UCSD-AML1 (cell line): ENCODE data around the gene GAS6.

Experiments used
- DNase-seq: peaks from one replicate; lab custom pipeline; 2025; ENCODE audit not compliant: unreplicated experiment; lab: John Stamatoyannopoulos, UW

Gene GAS6

GRCh38 chr13:113777311-113778260, 86.3 kb downstream of the GAS6 start:
- no peak for DNase-seq

- DNase-seq = no peak
These were observed 87.4 kb downstream of the GAS6 start for GRCh38 chr13:113776231-113777125.

GRCh38 chr13:113775451-113776145, 88.3 kb downstream of the GAS6 start:
- DNase-seq = no peak

- no peak for DNase-seq
These were observed 89.4 kb downstream of the GAS6 start for GRCh38 chr13:113774177-113775107.

- no peak for DNase-seq
These were observed 92.1 kb downstream of the GAS6 start for GRCh38 chr13:113771709-113772331.

GRCh38 chr13:113770937-113771336, 92.9 kb downstream of the GAS6 start:
- no peak for DNase-seq
